GM20000 (cell line): ENCODE measurements around the gene AKAP9.
"Not testable (repeated sequence)": the region's sequence is repeated elsewhere in the genome, so short reads cannot be mapped to it uniquely, and the experiment has no call there.

Experiments
- DNase-seq: peaks from one replicate; pipeline ENCODE4 v3.0.0; 2012; ENCODE audit warnings: low spot score
- CTCF ChIP-seq: IDR thresholded peaks from 2 replicates; pipeline ENCODE4 v1.5.1; 2012; ENCODE audit warnings: mild to moderate bottlenecking, control low read depth; ENCODE audit errors: extremely low read depth, missing control alignments

AKAP9 gene

GRCh38 chr7:91946549-91946948 is 5.9 kb downstream of the AKAP9 start:
- DNase-seq = no peak
- no peak for TF ChIP-seq CTCF

DNA sequence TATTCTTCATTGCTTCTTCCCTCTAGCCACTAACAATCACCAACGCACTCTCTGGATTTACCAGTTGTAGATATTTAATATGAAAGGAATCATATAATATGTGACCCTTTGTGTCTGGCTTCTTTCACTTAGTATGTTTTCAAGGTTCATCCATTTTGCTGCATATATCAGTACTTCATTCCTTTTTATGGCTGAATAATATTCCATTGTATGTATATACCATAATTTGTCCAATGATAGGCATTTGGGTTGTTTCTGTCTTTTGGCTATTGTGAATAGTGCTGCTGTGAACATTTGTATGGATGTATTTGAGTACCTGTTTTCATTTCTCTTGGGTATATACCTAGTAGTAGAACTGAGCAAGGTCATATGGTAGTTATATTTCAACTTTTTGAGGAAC is 7.3 kb downstream of the AKAP9 start:
- TF ChIP-seq CTCF = no peak
- no peak for DNase-seq

- no peak for TF ChIP-seq CTCF
These were observed 8.8 kb downstream of the AKAP9 start for GRCh38 chr7:91949221-91950009.

GRCh38 chr7:91953618-91954017 is 13.0 kb downstream of the AKAP9 start:
- TF ChIP-seq CTCF = no peak
- DNase-seq = no peak

More at GRCh38 chr7:91949221-91950009, 8.8 kb downstream of the AKAP9 start:
- DNase-seq = no peak

DNA sequence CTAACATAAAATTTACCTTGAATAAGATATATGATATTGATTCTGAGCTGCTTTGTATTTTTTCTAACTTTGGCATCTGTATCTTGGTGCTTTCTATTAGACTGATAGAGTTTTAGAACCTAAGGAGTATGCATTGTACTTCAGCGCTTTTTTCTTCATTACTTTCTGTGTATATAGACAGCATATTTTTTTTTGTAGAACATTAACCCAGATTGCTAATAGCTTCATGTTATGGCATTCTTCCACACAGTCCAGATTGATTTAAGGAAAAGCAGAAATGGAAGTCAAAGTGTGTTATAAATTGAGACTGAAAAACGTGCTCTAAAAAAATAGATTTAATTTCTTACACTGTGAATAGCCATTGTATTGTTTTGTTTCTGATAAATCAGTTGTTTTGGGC is 15.8 kb downstream of the AKAP9 start:
- not testable (repeated sequence) for DNase-seq

- no peak for TF ChIP-seq CTCF
- DNase-seq = no peak
These were observed 16.6 kb downstream of the AKAP9 start for GRCh38 chr7:91957232-91957631.

- TF ChIP-seq CTCF = no peak
- DNase-seq = no peak
These were observed 17.2 kb downstream of the AKAP9 start for GRCh38 chr7:91957823-91958222.

GRCh38 chr7:91959023-91959422 is 18.4 kb downstream of the AKAP9 start:
- no peak for DNase-seq
- no peak for TF ChIP-seq CTCF
